ENCODE data around the gene GYPC.

Gene GYPC

GRCh38 chr2:126696644-126697520 is 40.9 kb downstream of the GYPC start:
- Histone ChIP-seq H3K4me3 (ENCODE audit: low read depth in 1 of 2, low read length in 2 of 2) (no peak overlapping the region), H3K27ac (ENCODE audit: low read depth, low read length) (no peak overlapping the region), H3K27me3 (ENCODE audit: control insufficient read depth in 1 of 2, insufficient read depth in 2 of 2, low read length in 2 of 2) (no peaks in the 10 kb centered on the region), H3K9me3 (ENCODE audit: control insufficient read depth in 1 of 2, low read length in 2 of 2) (no peaks in the 10 kb centered on the region), H3K36me3 (ENCODE audit: control insufficient read depth in 1 of 2, insufficient read depth in 2 of 2, low read length in 2 of 2) (peaks cover 0 to 13% of the 10 kb centered on the region in 2 donors), H3K9ac (ENCODE audit: low read depth in 1 of 2, low read length in 2 of 2) (no peak overlapping the region), H3K4me1 (ENCODE audit: control insufficient read depth in 1 of 2, insufficient read depth in 2 of 2, low read length in 2 of 2) (peaks cover 0 to 4% of the 10 kb centered on the region in 2 donors)

- Histone ChIP-seq H3K36me3 (ENCODE audit: control insufficient read depth in 1 of 2, insufficient read depth in 2 of 2, low read length in 2 of 2) (peaks cover 0 to 13% of the 10 kb centered on the region in 2 donors), H3K9me3 (ENCODE audit: control insufficient read depth in 1 of 2, low read length in 2 of 2) (no peaks in the 10 kb centered on the region), H3K9ac (ENCODE audit: low read depth in 1 of 2, low read length in 2 of 2) (no peak overlapping the region), H3K27me3 (ENCODE audit: control insufficient read depth in 1 of 2, insufficient read depth in 2 of 2, low read length in 2 of 2) (no peaks in the 10 kb centered on the region), H3K4me1 (ENCODE audit: control insufficient read depth in 1 of 2, insufficient read depth in 2 of 2, low read length in 2 of 2) (peaks cover 0 to 4% of the 10 kb centered on the region in 2 donors), H3K27ac (ENCODE audit: low read depth, low read length) (no peak overlapping the region), H3K4me3 (ENCODE audit: low read depth in 1 of 2, low read length in 2 of 2) (no peak overlapping the region)
Observed at GRCh38 chr2:126698376-126698775, 42.4 kb downstream of the GYPC start.

- no peak overlapping the region for H3K27ac ChIP-seq (ENCODE audit: low read depth, low read length)
Observed at GRCh38 chr2:126699018-126699417, 43.1 kb downstream of the GYPC start.

GRCh38 chr2:126699716-126700581 is 44.0 kb downstream of the GYPC start:
- Histone ChIP-seq H3K36me3 (ENCODE audit: control insufficient read depth in 1 of 2, insufficient read depth in 2 of 2, low read length in 2 of 2) (peaks cover 0 to 8% of the 10 kb centered on the region in 2 donors), H3K27ac (ENCODE audit: low read depth, low read length) (no peak overlapping the region), H3K27me3 (ENCODE audit: control insufficient read depth in 1 of 2, insufficient read depth in 2 of 2, low read length in 2 of 2) (no peaks in the 10 kb centered on the region), H3K9me3 (ENCODE audit: control insufficient read depth in 1 of 2, low read length in 2 of 2) (no peaks in the 10 kb centered on the region), H3K4me3 (ENCODE audit: low read depth in 1 of 2, low read length in 2 of 2) (no peak overlapping the region), H3K9ac (ENCODE audit: low read depth in 1 of 2, low read length in 2 of 2) (no peak overlapping the region), H3K4me1 (ENCODE audit: control insufficient read depth in 1 of 2, insufficient read depth in 2 of 2, low read length in 2 of 2) (peaks cover 0 to 4% of the 10 kb centered on the region in 2 donors)

More at GRCh38 chr2:126699018-126699417, 43.1 kb downstream of the GYPC start:
- H3K36me3 ChIP-seq (ENCODE audit: control insufficient read depth in 1 of 2, insufficient read depth in 2 of 2, low read length in 2 of 2) = peaks cover 0 to 10% of the 10 kb centered on the region in 2 donors
- H3K9me3 ChIP-seq (ENCODE audit: control insufficient read depth in 1 of 2, low read length in 2 of 2) = no peaks in the 10 kb centered on the region
- H3K9ac ChIP-seq (ENCODE audit: low read depth in 1 of 2, low read length in 2 of 2) = no peak overlapping the region
- H3K4me3 ChIP-seq (ENCODE audit: low read depth in 1 of 2, low read length in 2 of 2) = no peak overlapping the region
- H3K27me3 ChIP-seq (ENCODE audit: control insufficient read depth in 1 of 2, insufficient read depth in 2 of 2, low read length in 2 of 2) = no peaks in the 10 kb centered on the region
- H3K4me1 ChIP-seq (ENCODE audit: control insufficient read depth in 1 of 2, insufficient read depth in 2 of 2, low read length in 2 of 2) = peaks cover 0 to 4% of the 10 kb centered on the region in 2 donors

GRCh38 chr2:126700677-126701076 is 44.7 kb downstream of the GYPC start:
- Histone ChIP-seq H3K9ac (ENCODE audit: low read depth in 1 of 2, low read length in 2 of 2) (no peak overlapping the region), H3K4me1 (ENCODE audit: control insufficient read depth in 1 of 2, insufficient read depth in 2 of 2, low read length in 2 of 2) (peaks cover 0 to 4% of the 10 kb centered on the region in 2 donors)

GRCh38 chr2:126703311-126703710 is 47.4 kb downstream of the GYPC start:
- H3K9ac ChIP-seq (ENCODE audit: low read depth in 1 of 2, low read length in 2 of 2) = no peak overlapping the region
- H3K4me3 ChIP-seq (ENCODE audit: low read depth in 1 of 2, low read length in 2 of 2) = no peak overlapping the region
- H3K9me3 ChIP-seq (ENCODE audit: control insufficient read depth in 1 of 2, low read length in 2 of 2) = no peaks in the 10 kb centered on the region
- no peak overlapping the region for H3K27ac ChIP-seq (ENCODE audit: low read depth, low read length)
- no peaks in the 10 kb centered on the region for H3K36me3 ChIP-seq (ENCODE audit: control insufficient read depth in 1 of 2, insufficient read depth in 2 of 2, low read length in 2 of 2)
- H3K4me1 ChIP-seq (ENCODE audit: control insufficient read depth in 1 of 2, insufficient read depth in 2 of 2, low read length in 2 of 2) = peaks cover 0 to 4% of the 10 kb centered on the region in 2 donors
- H3K27me3 ChIP-seq (ENCODE audit: control insufficient read depth in 1 of 2, insufficient read depth in 2 of 2, low read length in 2 of 2) = no peaks in the 10 kb centered on the region

More at GRCh38 chr2:126700677-126701076, 44.7 kb downstream of the GYPC start:
- no peaks in the 10 kb centered on the region for H3K9me3 ChIP-seq (ENCODE audit: control insufficient read depth in 1 of 2, low read length in 2 of 2)
- no peak overlapping the region for H3K27ac ChIP-seq (ENCODE audit: low read depth, low read length)
- H3K36me3 ChIP-seq (ENCODE audit: control insufficient read depth in 1 of 2, insufficient read depth in 2 of 2, low read length in 2 of 2) = peaks cover 0 to 6% of the 10 kb centered on the region in 2 donors
- no peaks in the 10 kb centered on the region for H3K27me3 ChIP-seq (ENCODE audit: control insufficient read depth in 1 of 2, insufficient read depth in 2 of 2, low read length in 2 of 2)
- no peak overlapping the region for H3K4me3 ChIP-seq (ENCODE audit: low read depth in 1 of 2, low read length in 2 of 2)

GRCh38 chr2:126704434-126705160 is 48.6 kb downstream of the GYPC start:
- no peak overlapping the region for H3K4me3 ChIP-seq (ENCODE audit: low read depth in 1 of 2, low read length in 2 of 2)
- H3K9me3 ChIP-seq (ENCODE audit: control insufficient read depth in 1 of 2, low read length in 2 of 2) = no peaks in the 10 kb centered on the region
- H3K36me3 ChIP-seq (ENCODE audit: control insufficient read depth in 1 of 2, insufficient read depth in 2 of 2, low read length in 2 of 2) = no peaks in the 10 kb centered on the region
- H3K9ac ChIP-seq (ENCODE audit: low read depth in 1 of 2, low read length in 2 of 2) = no peak overlapping the region
- no peak overlapping the region for H3K27ac ChIP-seq (ENCODE audit: low read depth, low read length)
- H3K4me1 ChIP-seq (ENCODE audit: control insufficient read depth in 1 of 2, insufficient read depth in 2 of 2, low read length in 2 of 2) = peaks cover 0 to 4% of the 10 kb centered on the region in 2 donors
- no peaks in the 10 kb centered on the region for H3K27me3 ChIP-seq (ENCODE audit: control insufficient read depth in 1 of 2, insufficient read depth in 2 of 2, low read length in 2 of 2)

- Histone ChIP-seq H3K36me3 (ENCODE audit: control insufficient read depth in 1 of 2, insufficient read depth in 2 of 2, low read length in 2 of 2) (no peaks in the 10 kb centered on the region), H3K27me3 (ENCODE audit: control insufficient read depth in 1 of 2, insufficient read depth in 2 of 2, low read length in 2 of 2) (no peaks in the 10 kb centered on the region), H3K4me1 (ENCODE audit: control insufficient read depth in 1 of 2, insufficient read depth in 2 of 2, low read length in 2 of 2) (no peaks in the 10 kb centered on the region), H3K9ac (ENCODE audit: low read depth in 1 of 2, low read length in 2 of 2) (no peak overlapping the region), H3K27ac (ENCODE audit: low read depth, low read length) (no peak overlapping the region), H3K9me3 (ENCODE audit: control insufficient read depth in 1 of 2, low read length in 2 of 2) (no peaks in the 10 kb centered on the region), H3K4me3 (ENCODE audit: low read depth in 1 of 2, low read length in 2 of 2) (no peak overlapping the region)
Observed at GRCh38 chr2:126707191-126707590, 51.2 kb downstream of the GYPC start.

- Histone ChIP-seq H3K4me3 (ENCODE audit: low read depth in 1 of 2, low read length in 2 of 2) (no peak overlapping the region), H3K9me3 (ENCODE audit: control insufficient read depth in 1 of 2, low read length in 2 of 2) (no peaks in the 10 kb centered on the region), H3K4me1 (ENCODE audit: control insufficient read depth in 1 of 2, insufficient read depth in 2 of 2, low read length in 2 of 2) (no peaks in the 10 kb centered on the region), H3K36me3 (ENCODE audit: control insufficient read depth in 1 of 2, insufficient read depth in 2 of 2, low read length in 2 of 2) (no peaks in the 10 kb centered on the region), H3K9ac (ENCODE audit: low read depth in 1 of 2, low read length in 2 of 2) (no peak overlapping the region), H3K27me3 (ENCODE audit: control insufficient read depth in 1 of 2, insufficient read depth in 2 of 2, low read length in 2 of 2) (no peaks in the 10 kb centered on the region), H3K27ac (ENCODE audit: low read depth, low read length) (no peak overlapping the region)
Observed at GRCh38 chr2:126707941-126708340, 52.0 kb downstream of the GYPC start.
